Cortex of kidney (tissue), 1 donor: ENCODE results near the gene SLC2A1.

Experiments used
- DNase-seq: peaks from one replicate; lab custom pipeline; 2025; lab: John Stamatoyannopoulos, UW

SLC2A1 gene

GRCh38 chr1:42979896-42980800, 21.5 kb upstream of the SLC2A1 start:
- no peak for DNase-seq

DNA sequence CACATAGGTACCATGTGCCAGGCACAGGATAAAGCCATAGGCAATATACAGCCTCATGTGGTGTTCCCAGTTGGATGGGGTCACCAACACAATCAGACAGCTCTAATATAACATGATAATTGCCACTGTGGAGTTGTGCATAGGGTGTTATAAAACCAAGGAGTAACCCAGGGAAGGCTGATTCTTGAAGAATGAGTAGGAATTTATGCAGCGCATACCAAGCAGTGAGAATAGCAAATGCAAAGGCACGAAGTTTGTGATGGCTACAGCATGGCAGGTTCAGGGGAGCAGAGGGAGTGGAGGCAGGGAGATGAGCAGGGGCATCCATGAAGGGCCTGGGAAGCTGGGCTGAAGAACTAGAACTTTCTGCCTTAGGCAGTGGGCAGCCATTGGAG, 20.4 kb upstream of the SLC2A1 start:
- DNase-seq: no peak

DNA sequence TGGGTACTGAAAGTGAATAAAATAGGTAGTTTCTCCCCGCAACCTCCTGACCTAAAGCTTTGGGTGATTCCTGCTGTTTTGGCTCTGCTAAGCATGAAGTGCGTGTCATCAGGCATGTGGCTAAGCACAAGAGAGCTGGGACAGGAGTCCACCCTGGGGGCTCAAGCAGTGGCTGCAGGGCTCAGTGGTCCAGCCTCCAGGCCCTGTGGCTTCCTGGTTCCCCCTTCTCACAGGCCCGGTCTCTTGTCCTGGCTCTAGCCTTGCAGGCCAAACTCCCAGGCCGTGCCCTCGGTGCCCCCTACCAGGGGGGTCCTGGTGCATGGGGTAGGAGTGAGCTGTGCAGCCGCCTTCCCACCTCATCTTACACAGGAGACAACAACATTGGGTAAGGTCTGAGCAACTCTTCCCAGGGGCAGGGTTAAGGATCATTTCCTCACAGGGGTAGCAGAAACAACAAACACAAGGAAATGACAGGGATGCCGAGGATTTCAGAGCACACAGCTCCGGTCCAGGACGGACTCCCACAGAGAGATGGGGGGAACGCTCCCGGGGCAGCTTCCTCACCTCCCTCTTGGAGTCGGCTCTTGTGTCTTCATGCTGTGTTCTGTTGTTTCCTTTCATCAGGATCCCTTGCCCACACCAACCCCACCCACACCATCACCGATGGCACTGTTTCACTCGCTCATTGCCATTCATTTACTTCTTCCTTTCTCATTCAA, 19.8 kb upstream of the SLC2A1 start:
- DNase-seq: no peak

DNA sequence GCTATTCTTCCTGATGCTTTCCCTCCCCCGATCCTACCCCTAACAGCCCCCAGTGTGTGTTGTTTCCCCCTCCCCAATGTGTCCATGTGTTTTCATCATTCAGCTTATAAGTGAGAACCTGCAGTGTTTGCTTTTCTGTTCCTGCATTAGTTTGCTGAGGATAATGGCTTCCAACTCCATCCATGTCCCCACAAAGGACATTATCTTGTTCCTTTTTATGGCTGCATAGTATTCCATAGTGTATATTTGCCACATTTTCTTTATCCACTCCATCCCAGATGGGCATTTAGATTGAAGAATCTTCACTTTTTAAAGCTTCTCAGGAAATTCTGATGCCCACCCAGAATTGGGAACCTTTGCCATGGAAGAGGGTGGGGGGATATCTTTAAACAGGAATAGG, 19.0 kb upstream of the SLC2A1 start:
- no peak for DNase-seq

DNA sequence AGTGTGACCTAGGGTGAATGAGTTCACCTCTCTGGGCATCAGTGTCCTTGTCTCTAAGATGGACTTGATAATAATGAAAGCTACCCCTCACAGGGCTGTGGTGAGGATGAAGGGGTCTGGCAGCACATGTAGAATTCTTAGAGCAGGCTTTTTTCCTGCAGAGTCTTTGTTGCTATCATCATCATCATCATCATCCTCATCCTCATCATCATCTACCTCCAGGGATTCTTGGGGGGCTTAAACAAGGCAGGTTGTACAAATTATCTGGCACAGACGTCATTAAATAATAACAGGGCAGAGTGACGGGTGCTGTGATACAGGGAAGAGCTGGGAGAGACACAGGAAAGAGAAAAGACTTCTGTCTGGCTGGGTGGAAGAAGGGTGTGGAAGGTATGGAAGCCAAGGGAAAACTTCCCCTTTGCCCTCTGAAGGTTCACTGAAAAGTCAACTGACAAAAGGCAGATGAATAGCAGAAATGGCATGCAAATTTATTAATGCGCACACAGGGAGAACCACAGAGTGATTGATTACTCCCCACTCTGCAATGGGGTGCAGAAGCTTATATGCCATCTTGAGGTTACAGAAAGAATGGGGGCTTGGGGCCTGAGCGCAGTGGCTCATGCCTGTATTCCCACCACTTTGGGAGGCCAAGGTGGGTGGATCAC, 17.0 kb upstream of the SLC2A1 start:
- DNase-seq: no peak

DNA sequence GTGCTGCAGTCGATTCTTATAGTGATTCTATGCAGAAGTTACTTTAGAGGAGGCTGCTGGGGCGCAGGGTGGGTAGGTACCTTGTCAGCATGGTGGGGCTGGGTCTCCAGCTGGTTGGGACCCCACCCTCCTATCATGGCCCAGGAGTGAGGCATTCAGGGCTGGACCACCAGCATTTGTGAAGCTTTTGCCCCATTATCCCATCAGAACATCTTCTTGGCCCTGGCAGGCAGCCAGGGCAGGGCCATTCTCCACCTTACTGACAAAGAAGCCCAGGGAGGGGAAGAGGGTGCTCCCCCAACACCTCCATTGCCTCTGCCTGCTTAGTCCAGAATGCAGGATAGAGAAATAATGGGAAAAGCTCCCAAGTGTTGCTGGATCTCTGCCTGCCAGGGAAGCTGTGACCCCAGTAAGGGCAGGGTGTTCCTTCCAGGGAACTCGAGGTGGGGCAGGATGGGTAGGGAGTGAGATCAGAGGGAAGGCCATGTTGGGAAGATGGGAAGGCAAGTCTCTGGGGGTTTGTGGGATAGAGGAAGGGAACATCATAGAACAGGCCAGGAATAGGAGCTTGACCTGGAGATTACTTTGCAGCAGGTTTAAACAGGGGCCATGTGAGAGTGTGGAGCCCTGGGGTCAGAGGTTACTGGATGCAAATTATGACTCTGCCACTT, 16.2 kb upstream of the SLC2A1 start:
- DNase-seq: no peak

DNA sequence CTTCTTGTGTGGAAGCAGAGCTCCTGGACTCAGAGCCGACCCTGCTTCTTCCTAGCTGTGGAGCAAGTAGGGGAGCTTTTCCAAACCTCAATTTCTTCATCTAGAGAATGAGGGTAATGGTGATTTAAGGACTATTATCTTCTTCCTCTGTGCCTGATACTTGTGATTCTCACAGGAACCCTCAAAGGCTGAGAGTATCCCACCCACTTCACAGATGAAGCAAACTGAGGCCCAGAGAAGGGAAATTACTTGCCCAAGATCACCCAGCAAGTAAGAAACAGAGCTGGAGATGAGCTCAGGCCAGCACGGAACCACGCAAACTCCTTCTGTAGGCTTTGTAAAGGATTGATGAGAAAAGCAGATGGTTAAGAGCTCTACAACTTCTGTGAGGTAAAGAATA, 15.1 kb upstream of the SLC2A1 start:
- no peak for DNase-seq

- no peak for DNase-seq
Observed at GRCh38 chr1:42973286-42973685, 14.6 kb upstream of the SLC2A1 start.

- no peak for DNase-seq
Observed at GRCh38 chr1:42971841-42972291, 13.2 kb upstream of the SLC2A1 start.

DNA sequence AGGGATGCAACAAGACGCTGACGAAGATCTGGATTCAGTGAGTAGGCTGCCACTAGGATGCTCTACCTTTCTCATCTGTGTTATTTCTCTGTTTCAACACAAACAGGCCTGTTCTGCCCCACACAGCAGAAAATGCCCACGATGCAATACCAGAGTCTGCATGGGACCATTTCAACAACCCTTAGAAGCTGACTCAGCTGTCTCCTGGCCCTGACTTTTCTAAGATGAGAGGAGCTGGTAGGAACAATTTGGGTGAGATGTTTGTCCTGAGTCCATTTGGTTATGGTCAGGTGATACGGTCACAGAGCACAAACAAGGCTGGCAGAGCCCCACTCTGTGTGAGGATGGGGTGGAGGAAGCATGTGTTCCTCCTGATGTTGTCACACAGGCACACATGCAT, 11.5 kb upstream of the SLC2A1 start:
- DNase-seq: no peak

- no peak for DNase-seq
Observed at GRCh38 chr1:42968654-42969053, 10.0 kb upstream of the SLC2A1 start.

DNA sequence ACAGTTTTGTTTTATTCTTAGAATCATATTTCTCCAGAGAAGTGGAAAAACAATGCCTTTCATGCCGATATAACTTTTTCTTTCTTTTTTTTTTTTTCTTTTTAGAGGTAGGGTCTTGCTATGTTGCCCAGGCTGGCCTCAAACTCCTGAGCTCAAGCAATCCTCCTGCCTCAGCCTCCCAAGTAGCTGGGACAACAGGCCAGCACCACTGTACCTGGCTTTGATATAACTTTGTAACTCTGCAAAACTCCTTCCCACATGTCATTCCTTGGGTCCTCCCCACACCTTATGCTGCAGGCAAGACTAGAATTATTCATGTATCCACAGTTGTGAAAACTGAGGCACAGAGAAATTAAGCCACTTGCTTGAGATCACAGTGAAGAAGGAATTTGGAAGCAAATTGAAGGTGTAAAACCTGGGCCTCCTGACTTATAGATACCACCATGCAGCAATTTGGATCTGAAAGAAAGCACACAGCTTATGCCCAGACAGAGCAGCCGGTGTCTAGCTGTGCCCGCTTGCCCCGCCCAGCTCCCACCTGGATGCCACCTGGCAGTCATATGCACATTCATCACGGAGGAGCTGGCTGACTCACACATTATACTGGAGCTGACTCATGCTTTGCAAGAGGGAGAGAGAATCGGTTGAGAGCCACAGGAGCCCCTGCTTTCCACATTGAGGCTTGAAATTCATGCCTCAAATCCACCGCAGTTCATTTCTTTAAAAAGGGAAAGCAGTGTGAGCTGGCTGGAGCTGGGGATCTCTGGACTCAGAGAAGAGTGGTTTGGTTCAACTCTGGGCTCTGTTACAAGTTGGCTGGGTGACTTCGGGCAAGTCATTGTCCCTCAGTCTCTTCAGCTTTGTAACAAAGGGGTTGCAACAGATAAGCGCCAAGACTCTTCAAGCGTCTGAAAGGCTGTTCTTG, 8.3 kb upstream of the SLC2A1 start:
- DNase-seq: no peak

DNA sequence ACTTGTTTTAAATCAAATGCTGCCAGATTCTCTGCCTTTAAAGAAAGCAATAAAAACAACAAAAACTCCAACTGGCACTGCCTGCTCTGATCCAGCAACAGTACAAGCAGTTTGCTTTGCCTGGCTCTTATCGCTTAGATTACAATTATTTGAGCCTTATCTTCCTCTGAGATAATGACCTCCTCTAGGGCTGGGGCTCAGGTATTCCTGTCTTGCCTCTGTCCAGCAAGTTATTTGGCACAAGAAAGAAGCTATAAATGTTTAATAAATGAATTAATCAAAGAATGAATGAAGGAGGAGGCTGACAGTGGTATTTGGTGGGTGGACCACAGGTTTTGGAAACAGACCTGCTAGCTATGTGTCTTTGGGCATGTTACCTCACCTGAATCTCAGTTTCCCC, 6.7 kb upstream of the SLC2A1 start:
- no peak for DNase-seq

DNA sequence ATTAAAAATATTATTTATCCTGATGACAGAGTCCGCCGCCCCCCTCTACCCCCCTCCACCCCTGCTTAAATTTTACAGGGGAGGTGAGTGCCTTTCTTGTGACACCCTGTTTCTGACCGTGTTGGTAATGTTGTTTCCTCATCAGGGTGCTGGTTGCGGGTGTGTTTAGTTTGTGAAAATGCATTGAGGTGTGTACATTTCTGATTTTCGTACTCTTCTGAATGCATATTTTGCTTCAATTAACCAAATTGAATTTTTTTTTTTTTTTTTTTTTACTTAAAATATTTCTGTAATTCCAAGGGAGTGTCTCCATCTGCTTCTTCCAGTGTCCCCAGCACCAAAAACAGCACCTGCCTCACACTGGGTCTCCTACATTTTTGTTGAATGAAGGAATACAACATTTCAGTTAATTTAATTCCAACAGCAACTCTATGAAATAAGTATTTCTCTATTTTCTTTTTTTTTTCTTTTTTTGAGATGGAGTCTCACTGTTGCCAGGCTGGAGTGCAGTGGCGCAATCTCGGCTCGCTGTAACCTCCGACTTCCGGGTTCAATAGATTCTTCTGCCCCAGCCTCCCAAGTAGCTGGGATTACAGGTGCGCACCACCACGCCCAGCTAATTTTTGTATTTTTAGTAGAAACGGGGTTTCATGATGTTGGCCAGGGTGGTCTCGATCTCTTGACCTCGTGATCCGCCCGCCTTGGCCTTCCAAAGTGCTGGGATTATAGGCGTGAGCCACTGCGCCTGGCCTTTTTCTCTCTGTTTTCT, 5.6 kb upstream of the SLC2A1 start:
- DNase-seq: no peak

DNA sequence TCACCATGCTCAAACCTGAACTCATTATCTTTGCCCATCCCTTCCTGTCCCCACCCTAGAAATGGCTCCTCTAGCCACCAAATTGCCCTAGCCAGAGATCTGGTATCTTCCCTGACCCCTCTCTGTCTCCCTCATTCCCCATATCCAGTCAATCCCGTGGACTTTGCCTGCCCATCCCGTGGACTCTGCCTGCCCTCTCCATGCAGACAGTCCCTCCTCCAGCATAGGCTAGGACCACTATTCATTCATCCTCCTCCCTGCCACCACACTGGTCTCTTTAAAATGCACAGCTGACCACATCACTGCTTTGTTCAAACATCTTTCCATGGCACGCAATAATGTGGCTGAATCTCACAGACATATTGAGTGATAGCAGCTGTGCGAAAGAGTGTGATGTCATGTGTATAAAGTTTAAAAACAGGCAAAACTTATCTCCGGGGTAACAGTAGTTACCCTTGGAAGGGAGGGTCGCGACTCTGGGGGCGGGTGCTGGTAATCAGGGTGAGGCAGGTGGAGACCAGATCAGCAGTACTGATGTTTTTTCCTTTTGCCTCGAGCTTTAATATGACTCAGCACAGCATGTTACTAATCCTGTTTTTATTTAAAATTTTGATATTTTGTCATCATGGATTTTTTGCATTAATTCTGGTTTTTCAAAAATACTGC, 4.8 kb upstream of the SLC2A1 start:
- no peak for DNase-seq

- no peak for DNase-seq
Observed at GRCh38 chr1:42962641-42963377, 4.1 kb upstream of the SLC2A1 start.

DNA sequence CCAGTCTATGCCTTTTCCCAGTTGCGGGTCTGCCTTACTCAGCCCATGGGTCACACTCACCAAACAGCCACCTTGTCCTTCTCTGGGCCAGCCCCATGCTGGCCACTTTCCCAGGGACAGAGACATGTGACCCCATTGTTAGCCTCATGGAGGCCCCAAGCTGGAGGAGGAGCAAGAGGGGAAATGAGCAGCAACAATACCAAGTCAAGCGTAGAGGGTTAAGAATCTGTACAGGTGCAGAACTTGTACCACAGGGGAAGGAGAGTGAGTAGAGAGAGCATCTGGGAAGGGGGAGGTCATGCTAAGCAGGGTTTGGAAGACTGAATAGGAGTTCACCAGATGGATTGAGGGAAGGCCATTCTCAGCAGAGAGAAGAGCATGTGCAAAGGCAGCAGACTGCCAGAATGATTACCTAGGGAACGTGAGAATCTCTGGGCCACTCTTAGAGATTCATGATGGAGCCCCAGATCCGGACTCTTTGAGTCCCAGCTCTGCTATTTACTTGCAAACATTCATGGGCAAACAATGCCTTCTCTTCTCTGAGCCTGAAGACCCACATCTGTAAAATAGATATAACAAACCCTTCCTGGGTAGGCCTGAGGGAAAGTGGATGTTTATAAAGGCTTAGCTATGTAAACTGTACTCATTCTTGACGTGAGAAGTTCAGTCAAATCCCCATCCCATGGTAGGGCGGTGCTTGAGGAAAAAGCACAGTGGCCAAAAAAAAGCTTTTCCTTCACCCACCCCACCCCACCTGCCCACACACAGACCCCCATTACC, 2.8 kb upstream of the SLC2A1 start:
- DNase-seq: no peak
